Measurements from ENCODE around the gene BAD. TPM values are rescaled to one million over a fixed set of nuclear protein-coding genes. Genes with fewer than 3 reads are reported as not detected.
A peak's percentile ranks its signal among the peaks of the same experiment; 100 is the strongest.

The BAD gene
- total and polyA plus RNA-seq, 10 of the 15 experiments (the other 5 are each of a cell fraction or from before 2014, with no cell fraction given): 1.5 to 67.2 (median 39.6) TPM

GRCh38 chr11:64331569-64332371 is 47.3 kb upstream of the BAD start (continued):
- no peak for TF ChIP-seq CUX1 (IDR thresholded peaks at IDR 0.05; ENCODE audit: insufficient replicate concordance, low read depth, low read length)
- TF ChIP-seq SMARCA5 (IDR thresholded peaks at IDR 0.05): peak; percentile 73; the same call in 1 of the 2 replicates
- peak; percentile 87 for TF ChIP-seq JUNB (IDR thresholded peaks at IDR 0.05)
- no peak for TF ChIP-seq MYC (IDR thresholded peaks at IDR 0.05; ENCODE audit: insufficient read depth, insufficient read length, insufficient replicate concordance, low read length, severe bottlenecking)
- TF ChIP-seq BCL11A (IDR thresholded peaks at IDR 0.05; ENCODE audit: low read depth, low read length): peak; percentile 35; the same call in 1 of the 2 replicates
- TF ChIP-seq, protein P1, sequence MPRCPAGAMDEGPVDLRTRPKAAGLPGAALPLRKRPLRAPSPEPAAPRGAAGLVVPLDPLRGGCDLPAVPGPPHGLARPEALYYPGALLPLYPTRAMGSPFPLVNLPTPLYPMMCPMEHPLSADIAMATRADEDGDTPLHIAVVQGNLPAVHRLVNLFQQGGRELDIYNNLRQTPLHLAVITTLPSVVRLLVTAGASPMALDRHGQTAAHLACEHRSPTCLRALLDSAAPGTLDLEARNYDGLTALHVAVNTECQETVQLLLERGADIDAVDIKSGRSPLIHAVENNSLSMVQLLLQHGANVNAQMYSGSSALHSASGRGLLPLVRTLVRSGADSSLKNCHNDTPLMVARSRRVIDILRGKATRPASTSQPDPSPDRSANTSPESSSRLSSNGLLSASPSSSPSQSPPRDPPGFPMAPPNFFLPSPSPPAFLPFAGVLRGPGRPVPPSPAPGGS (IDR thresholded peaks at IDR 0.05; ENCODE audit: borderline replicate concordance, insufficient read depth, low read depth, low read length, poor library complexity, severe bottlenecking): peak; percentile 99
- peak; percentile 46 for TF ChIP-seq MEF2B (IDR thresholded peaks at IDR 0.05; ENCODE audit: partially characterized antibody, poor library complexity, severe bottlenecking)
- 0 out of 4 replicates have a peak, but pooled peaks of 1 of the 2 experiments have one; percentile 6 for TF ChIP-seq SRF (IDR thresholded peaks at IDR 0.05; ENCODE audit: low read depth in 2 of 2, low read length in 2 of 2)
- TF ChIP-seq ZNF24 (IDR thresholded peaks at IDR 0.05): no peak
- TF ChIP-seq DPF2 (IDR thresholded peaks at IDR 0.05): peak; percentile 89
- TF ChIP-seq, protein P2, sequence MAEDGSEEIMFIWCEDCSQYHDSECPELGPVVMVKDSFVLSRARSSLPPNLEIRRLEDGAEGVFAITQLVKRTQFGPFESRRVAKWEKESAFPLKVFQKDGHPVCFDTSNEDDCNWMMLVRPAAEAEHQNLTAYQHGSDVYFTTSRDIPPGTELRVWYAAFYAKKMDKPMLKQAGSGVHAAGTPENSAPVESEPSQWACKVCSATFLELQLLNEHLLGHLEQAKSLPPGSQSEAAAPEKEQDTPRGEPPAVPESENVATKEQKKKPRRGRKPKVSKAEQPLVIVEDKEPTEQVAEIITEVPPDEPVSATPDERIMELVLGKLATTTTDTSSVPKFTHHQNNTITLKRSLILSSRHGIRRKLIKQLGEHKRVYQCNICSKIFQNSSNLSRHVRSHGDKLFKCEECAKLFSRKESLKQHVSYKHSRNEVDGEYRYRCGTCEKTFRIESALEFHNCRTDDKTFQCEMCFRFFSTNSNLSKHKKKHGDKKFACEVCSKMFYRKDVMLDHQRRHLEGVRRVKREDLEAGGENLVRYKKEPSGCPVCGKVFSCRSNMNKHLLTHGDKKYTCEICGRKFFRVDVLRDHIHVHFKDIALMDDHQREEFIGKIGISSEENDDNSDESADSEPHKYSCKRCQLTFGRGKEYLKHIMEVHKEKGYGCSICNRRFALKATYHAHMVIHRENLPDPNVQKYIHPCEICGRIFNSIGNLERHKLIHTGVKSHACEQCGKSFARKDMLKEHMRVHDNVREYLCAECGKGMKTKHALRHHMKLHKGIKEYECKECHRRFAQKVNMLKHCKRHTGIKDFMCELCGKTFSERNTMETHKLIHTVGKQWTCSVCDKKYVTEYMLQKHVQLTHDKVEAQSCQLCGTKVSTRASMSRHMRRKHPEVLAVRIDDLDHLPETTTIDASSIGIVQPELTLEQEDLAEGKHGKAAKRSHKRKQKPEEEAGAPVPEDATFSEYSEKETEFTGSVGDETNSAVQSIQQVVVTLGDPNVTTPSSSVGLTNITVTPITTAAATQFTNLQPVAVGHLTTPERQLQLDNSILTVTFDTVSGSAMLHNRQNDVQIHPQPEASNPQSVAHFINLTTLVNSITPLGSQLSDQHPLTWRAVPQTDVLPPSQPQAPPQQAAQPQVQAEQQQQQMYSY (CRISPR knock-in tag; IDR thresholded peaks at IDR 0.05): no peak
- no peak for TF ChIP-seq RELA (IDR thresholded peaks at IDR 0.05; ENCODE audit: borderline replicate concordance, partially characterized antibody)
- no peak for TF ChIP-seq SREBF2 (IDR thresholded peaks at IDR 0.05; ENCODE audit: low read length)
- no peak for TF ChIP-seq NRF1 (conservative IDR thresholded peaks at IDR 0.05; ENCODE audit: low read depth, low read length)
- TF ChIP-seq BHLHE40 (IDR thresholded peaks at IDR 0.05; ENCODE audit: borderline replicate concordance in 1 of 2, low read depth in 2 of 2, low read length in 1 of 2): peak in 1 of 2 experiments; percentile 65; a peak in 2 of 4 replicates
- no peak for TF ChIP-seq ZZZ3 (IDR thresholded peaks at IDR 0.05; ENCODE audit: control insufficient read depth, insufficient read length, low read depth)
- TF ChIP-seq CREB1 (IDR thresholded peaks at IDR 0.05; ENCODE audit: low read depth): 0 out of 2 replicates have a peak, but pooled peaks have one; percentile 43
- TF ChIP-seq CHD2 (IDR thresholded peaks at IDR 0.05; ENCODE audit: borderline replicate concordance, low read depth, low read length): peak; percentile 35; the same call in 1 of the 2 replicates
